HG02763 (cell line): ENCODE data around the gene C1QTNF3.
"Not testable (repeated sequence)": the region's sequence is repeated elsewhere in the genome, so short reads cannot be mapped to it uniquely, and the experiment has no call there.

ENCODE experiments used
- ATAC-seq: cut with Tn5 transposase; IDR thresholded peaks from one replicate; pipeline ENCODE4 v1.9.1; 2021; ENCODE audit warnings: mild to moderate bottlenecking, moderate library complexity; ENCODE audit not compliant: unreplicated experiment

Gene C1QTNF3, protein sequence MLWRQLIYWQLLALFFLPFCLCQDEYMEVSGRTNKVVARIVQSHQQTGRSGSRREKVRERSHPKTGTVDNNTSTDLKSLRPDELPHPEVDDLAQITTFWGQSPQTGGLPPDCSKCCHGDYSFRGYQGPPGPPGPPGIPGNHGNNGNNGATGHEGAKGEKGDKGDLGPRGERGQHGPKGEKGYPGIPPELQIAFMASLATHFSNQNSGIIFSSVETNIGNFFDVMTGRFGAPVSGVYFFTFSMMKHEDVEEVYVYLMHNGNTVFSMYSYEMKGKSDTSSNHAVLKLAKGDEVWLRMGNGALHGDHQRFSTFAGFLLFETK

DNA sequence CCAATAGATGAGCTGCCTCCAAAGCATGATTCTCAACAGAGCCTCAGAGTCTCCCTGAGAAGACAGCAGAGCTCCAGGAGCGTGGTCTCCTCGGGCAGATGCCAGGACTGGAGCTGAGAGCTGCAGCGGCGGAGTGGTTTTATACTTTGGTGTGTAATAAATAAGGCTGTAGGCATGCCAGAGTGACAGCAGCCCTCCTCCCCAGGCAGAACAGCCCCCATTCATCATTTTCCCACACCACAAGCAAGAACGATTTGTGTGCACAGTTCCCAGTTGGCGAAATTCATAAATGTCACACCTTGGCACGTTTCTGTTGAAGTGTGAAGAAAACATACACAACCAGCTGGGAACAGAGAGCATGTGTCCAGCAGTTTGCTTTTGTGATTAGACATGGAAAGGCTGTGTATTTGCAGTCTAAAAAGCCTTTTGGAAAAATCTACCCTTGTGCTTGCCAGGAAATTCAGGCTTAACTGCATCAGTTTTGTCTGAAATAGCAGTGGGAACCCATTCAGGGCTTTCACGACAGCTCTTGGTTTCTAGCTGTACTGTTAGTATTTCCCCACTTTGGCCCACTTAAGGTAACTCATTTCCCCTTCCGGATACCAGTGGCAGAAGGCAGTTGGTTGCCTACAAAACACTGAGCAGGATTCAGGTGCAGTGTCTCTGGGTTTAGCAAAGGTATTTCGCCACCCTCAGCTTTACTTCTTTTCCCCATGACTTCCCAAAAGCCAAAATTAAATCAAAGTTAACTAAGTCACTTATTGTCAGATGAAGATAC is at the start of gene C1QTNF3:
Gene C1QTNF3 (minus strand): TSS at position 115 of the 778 bp plus-strand sequence. CDS start 88 bp downstream, at position 27.
- no peak for ATAC-seq

DNA sequence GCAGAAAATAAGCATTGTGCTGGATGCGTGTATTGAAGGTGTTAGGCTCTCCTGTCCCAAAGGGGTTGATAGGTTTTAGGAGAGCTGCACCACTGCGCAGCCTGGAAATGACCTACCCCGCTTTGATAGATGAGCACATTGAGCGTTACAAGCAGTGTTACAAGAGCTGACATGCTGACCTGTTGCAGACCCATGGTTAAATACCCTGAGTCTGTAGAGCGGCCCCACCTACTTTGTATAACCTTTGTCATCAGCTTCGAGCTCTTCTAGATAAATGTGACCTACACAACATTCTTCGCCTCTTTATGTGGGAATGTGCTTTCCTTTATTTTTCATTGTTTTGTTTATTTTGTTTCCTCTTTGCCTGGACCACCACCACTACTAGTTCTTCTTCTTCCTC is 48.0 kb upstream of the C1QTNF3 start:
- not testable (repeated sequence) for ATAC-seq

GRCh38 chr5:34089802-34090201 is 46.8 kb upstream of the C1QTNF3 start:
- ATAC-seq, result not testable (repeated sequence)

- ATAC-seq, result not testable (repeated sequence)
These were observed 44.7 kb upstream of the C1QTNF3 start for GRCh38 chr5:34087728-34088127.

- not testable (repeated sequence) for ATAC-seq
These were observed 40.9 kb upstream of the C1QTNF3 start for GRCh38 chr5:34083898-34084297.

DNA sequence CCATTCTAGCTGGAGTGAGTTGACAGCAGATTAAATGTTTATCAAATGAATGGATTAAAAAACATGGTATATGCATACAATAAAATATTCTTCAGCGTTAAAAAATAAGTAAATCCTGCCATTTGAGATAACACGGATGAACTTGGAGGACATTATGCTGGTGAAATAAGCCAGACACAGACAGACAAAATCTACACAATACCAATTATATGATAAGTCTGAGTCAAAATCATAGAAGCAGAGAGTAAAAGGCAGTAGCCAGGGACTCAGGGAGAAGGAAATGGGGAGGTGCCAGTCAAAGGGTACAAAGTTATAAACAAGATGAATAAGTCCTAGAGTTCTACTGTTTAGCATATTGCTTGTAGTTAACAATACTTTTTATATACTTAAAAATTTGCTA is 36.5 kb upstream of the C1QTNF3 start:
- ATAC-seq, result not testable (repeated sequence)

DNA sequence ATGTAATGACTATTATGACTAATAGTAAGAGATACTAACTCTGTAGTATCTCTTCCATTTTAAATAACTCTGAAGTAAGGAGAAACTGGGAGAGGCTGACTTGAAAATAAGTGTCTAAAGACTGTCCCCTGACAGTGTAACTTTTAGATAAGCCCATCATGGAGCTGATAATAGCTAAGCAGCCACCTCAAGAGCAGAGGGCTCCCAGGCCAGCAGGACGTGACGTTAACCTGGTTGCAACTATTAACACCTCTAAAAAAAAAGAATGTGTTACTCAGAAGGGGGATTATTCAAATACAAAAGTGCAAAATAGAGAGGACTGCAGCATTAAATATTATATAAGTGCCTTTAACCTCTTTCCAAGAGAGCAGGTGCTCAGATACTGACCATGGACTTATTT is 34.6 kb upstream of the C1QTNF3 start:
- ATAC-seq, result not testable (repeated sequence)

DNA sequence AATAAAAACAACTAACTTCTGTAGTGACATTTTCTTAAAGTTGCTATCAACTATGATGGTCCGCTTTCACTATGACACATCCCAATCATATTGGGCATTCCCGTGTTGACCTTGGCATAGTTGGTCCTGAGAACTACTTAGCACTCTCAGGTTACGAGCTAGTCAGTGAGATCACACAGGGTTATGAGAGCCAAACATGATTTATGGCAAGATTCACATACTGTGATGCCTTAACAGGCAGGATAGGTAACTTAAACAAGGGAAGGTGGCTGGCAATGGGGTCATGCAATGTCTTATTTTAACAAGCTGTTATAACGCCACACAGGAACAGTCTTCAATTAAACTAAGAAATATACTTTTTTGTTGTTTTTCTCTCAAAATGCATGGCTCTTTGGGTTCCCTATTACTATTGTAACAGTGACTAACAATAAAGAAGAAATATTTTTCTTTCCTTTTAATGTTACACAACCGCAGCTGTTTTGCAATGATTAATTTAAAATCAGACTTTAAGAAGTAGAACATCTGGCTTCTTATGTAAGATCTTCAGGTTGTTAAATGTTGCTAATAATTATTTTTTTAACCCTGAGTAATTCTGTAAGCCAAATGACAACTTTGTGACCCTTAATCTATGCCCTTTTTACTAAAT is 33.8 kb upstream of the C1QTNF3 start:
- ATAC-seq, result not testable (repeated sequence)

GRCh38 chr5:34074472-34074871 is 31.5 kb upstream of the C1QTNF3 start:
- ATAC-seq, result not testable (repeated sequence)

DNA sequence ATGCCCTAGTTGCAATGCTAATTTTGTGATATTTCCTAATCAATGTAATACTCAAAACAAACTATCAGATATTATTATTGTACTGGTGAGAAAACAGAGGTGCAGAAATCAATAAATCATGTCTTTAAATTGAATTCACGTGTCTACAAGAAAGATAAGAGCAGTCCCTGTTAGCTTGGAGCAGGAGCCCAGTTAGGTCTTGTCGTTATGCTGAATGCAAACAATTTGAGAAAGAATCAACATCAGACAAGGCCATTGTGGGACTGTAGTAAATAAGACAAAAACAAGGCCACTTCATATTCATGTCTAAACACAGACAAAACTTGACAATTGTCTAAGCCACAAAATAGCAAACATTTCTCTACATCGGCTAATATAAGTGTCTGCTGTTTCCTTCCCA is 31.1 kb upstream of the C1QTNF3 start:
- ATAC-seq, result not testable (repeated sequence)

GRCh38 chr5:34070626-34071025 is 27.6 kb upstream of the C1QTNF3 start:
- ATAC-seq, result not testable (repeated sequence)

DNA sequence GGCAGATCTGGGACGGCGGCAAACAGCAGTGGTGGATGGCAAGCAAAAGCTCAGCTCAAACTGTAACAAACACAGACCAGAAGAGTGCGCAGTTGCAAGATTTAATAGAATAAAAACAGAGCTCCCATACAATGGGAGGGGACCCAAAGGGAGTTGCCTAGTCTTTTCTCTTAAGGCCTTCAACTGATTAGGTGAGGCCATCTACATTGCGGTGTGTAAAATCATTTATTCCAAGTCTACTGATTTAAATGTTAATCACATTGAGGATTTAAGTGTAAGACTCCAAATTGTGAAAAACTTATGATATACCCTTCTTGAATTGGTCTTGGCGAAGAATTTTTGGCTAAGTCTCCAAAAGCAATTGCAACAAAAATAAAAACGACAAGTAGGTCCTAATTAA is 21.6 kb upstream of the C1QTNF3 start:
- no peak for ATAC-seq

DNA sequence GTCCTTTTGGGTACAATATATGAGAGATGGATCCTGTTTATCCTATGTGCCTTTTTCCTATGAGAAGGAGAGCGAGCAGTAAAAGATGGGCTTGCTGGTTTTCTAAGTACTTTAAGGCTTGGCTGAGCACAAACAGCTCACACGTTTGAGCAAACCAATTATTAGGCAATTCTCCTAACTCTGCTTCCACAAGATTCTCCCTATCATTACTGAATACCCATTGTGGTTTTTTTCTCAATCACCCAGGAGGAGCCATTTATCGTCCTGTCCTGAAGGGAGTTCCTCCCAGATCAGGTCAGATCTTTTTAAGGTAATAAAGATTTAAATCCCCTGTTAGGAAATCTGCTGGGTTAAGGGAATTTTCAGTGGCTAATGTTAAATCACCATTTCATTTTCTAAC is 19.4 kb upstream of the C1QTNF3 start:
- no peak for ATAC-seq

DNA sequence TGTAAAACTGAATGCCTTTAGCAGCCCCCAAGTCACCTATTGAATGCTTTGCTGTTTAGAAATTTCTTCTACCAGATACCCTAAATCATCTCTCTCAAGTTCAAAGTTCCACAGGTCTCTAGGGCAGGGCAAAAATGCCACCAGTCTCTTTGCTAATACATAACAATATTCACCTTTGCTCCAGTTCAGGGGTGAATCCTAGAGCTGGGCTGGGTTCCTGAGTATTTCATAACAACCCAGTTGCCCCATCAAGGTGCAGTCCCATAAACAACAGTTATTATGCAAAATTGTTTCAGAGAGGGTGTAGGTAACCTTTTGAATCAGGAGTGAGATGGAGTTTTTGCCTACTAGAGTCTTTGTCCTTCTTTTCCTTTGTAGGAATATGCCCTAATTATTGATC is 19.0 kb upstream of the C1QTNF3 start:
- no peak for ATAC-seq

GRCh38 chr5:34059977-34060376 is 17.0 kb upstream of the C1QTNF3 start:
- no peak for ATAC-seq

GRCh38 chr5:34058532-34058931 is 15.5 kb upstream of the C1QTNF3 start:
- ATAC-seq, result no peak

DNA sequence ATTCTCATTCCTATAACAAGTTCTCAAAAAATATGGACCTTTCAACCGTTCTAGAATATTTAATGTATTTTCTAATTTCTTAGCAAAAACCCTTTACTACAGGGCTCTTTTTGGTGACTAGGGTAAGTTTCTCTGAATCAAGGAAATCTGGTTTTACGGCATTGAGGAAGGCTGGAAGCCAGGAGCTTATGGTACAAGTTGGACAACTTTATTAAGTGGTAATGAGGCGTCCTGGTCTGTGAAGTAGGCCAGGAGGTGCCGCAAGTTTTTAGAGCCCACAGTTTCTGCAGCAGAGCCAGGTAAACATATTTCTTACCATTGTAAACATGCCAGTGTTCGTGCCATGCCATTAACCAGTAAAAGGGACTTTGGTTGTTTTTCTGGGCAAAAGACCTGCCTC is 14.6 kb upstream of the C1QTNF3 start:
- ATAC-seq, result no peak

DNA sequence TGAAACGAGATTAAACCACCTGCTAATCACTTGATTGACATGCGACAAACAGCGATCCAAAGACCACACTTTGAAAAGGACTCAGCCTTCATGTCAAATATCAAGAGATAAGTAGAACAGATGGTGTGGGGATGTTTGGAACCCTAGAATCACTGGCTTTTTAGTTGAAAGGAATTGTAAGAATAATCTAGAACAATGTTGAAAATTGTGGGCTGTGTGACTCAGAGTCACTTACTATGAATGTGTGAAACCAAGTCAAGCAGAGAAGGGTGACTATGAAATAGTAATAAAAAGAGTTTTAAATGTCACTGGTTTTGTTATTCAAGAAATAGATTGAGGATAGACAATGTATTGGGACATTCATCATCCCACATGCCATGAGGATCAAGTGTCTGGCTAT is 14.1 kb upstream of the C1QTNF3 start:
- no peak for ATAC-seq

DNA sequence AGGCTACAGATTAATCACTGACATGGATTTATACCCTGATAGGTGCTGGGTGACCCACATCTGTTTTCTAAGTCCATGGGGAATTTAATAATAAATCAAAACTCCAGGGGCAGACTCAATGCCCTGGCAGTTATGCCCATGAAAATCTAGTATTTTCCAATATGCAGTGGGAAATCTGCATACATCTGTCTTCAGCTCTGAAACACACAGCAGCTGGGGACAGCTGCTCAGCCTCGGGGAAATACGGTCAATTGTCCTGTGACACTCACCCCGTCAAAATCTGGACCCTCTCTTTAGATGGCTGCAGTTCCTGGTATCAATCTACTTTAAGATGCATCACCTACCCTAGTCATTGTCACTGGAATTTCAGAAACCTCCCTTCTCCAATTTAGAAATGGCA is 12.7 kb upstream of the C1QTNF3 start:
- ATAC-seq, result no peak

- no peak for ATAC-seq
These were observed 11.4 kb upstream of the C1QTNF3 start for GRCh38 chr5:34054400-34054729.

DNA sequence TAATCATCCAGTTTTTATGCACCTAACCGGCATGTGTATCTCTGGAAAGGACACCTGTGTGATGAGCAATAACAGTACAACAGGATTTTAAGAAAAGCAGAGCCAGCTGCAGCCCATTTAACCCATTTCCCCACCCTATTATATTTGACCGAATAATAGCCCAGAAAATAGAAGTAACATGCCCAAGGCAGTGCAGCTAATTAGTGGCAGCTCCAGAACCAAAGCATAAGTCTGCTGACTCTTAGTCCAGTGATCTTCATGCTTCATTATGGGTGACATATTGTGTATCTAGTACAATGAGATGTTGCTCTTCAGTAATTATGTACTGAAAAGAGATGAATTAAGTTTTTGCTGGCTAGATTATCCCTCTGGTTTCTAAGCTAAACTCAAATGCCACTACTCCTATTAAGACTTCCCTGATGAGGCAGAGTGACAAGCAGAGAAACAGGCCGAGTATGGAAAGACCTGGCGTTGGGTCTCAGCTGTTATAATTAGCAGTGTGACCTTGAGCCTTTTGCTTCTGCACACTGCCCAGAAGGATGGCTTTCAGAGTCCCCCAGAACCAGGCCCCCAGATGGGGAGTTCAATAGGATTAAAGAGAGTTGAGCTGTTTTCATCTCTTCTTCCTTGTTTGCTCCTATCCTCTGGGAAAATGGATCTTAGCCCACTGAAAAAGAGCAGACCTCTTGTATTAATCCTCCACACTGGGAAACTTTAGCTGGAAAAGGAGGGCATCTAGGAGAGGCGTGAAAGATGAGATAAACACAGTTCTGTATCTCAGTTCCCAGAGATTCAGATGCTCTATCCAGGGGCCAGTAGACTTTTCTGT is 10.8 kb upstream of the C1QTNF3 start:
- no peak for ATAC-seq
